Activated CD4-positive, alpha-beta T cell treated with anti-CD3 and anti-CD28 coated beads, Interleukin-2, amount 10 ng/mL, durations not matched to agents 24 days and 14 days (primary cell): ENCODE data around the gene CCDC141. TPM values are rescaled to one million over a fixed set of nuclear protein-coding genes. Genes with fewer than 3 reads are reported as not detected.
"Not testable (repeated sequence)": the region's sequence is repeated elsewhere in the genome, so short reads cannot be mapped to it uniquely, and the experiment has no call there.

ENCODE experiments used
- DNase-seq: peaks from one replicate; pipeline ENCODE4 v3.0.0; 2022
- H3K27ac Mint-ChIP-seq: one replicate; pipeline ENCODE4 v1.8.0; 2022; ENCODE audit warnings: mild to moderate bottlenecking, mixed read lengths
- H3K27me3 Mint-ChIP-seq: one replicate; pipeline ENCODE4 v1.8.0; 2022; ENCODE audit warnings: mixed read lengths
- H3K36me3 Mint-ChIP-seq: one replicate; pipeline ENCODE4 v1.8.0; 2022; ENCODE audit warnings: low read depth, mild to moderate bottlenecking, mixed read lengths
- H3K4me1 Mint-ChIP-seq: one replicate; pipeline ENCODE4 v1.8.0; 2021; ENCODE audit warnings: mixed read lengths
- H3K4me3 Mint-ChIP-seq: one replicate; pipeline ENCODE4 v1.8.0; 2022; ENCODE audit warnings: mild to moderate bottlenecking, moderate library complexity, mixed read lengths
- H3K9me3 Mint-ChIP-seq: one replicate; pipeline ENCODE4 v1.8.0; 2021; ENCODE audit warnings: mixed read lengths
- intact Hi-C: fragments of 100-400 bp; cut with micrococcal nuclease; formaldehyde crosslinking; loops from one replicate; pipeline ENCODE4 v1.15.1; 2023
- total RNA-seq: library from RNA; stranded (reverse); gene quantifications from 2 replicates; pipeline ENCODE4 v1.2.3, GENCODE V29; 2022

Gene CCDC141
- total RNA-seq, 1 donor from 2014 or later = 2.5 TPM

DNA sequence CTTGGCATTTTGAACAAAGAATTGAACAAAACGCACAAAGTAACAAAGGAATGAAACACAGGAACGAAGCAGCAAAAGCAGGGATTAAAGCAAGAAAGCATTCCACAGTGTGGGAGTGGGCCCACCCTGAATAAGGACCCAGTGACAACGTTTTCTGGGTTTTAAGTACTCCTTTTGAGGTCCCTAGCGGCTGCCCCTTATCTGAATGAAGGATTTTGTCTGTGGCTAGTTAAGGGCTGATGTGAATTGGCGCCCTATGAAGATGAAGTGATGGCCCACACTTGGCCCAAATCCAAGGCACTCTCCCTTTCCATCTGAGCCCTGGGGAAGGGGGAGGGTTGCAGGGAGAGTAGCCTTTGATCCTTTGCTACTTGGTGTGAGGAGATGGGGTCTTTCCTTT lies 7.8 kb upstream of the CCDC141 start:
- Mint-ChIP-seq H3K4me3 (no peak overlapping the region), H3K4me1 (no peaks in the 10 kb centered on the region), H3K27ac (no peak overlapping the region), H3K9me3 (peaks cover 6% of the 10 kb centered on the region), H3K36me3 (no peaks in the 10 kb centered on the region), H3K27me3 (no peaks in the 10 kb centered on the region)
- intact Hi-C loops = no loop called here
- no peak for DNase-seq

DNA sequence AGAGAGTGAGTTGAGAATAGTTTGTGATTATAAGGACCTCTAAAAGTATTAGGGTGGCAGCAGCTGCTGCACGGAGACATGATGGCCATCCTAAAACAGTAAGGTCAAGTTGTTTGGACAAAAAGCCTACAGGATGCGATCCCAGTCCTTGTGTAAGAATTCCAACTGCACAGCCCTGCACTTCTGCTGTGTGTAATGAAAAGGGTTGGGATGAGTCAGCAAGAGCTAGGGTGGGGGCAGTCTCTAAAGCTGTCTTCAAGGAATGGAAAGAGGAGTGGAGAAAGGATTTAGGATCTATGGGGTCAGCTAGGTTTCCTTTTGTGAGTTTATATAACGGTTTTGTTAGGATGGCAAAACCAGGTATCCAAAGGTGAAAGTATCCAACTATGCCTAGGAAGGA lies 3.6 kb upstream of the CCDC141 start:
- H3K27ac Mint-ChIP-seq, DNase-seq, H3K9me3 Mint-ChIP-seq, intact Hi-C loops, H3K36me3 Mint-ChIP-seq, H3K4me3 Mint-ChIP-seq, H3K27me3 Mint-ChIP-seq: not testable (repeated sequence)
- peaks cover 15% of the 10 kb centered on the region for H3K4me1 Mint-ChIP-seq

DNA sequence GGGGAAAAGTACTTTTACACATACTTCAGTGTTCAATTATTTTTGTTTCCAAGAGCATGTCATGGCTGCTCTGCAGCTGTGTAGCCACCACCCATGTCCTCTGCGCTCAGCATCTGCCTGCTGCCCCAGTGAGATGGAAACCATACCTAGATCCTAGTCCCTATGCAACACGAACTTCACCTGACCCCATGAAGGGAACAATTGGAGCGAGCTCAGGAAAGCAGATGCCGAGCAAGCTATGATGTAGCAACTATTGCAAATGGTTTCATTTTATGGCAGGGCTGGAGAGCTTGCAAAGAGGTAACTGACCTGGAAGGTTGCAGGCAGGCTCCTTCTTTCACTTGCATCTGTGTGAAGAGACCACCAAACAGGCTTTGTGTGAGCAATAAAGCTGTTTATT lies 1.3 kb upstream of the CCDC141 start:
- H3K27ac Mint-ChIP-seq = no peak overlapping the region
- no peaks in the 10 kb centered on the region for H3K9me3 Mint-ChIP-seq
- H3K27me3 Mint-ChIP-seq = no peaks in the 10 kb centered on the region
- peaks cover 26% of the 10 kb centered on the region for H3K4me1 Mint-ChIP-seq
- DNase-seq = no peak
- intact Hi-C loops = no loop called here
- peaks cover 7% of the 10 kb centered on the region for H3K36me3 Mint-ChIP-seq
- H3K4me3 Mint-ChIP-seq = no peak overlapping the region

DNA sequence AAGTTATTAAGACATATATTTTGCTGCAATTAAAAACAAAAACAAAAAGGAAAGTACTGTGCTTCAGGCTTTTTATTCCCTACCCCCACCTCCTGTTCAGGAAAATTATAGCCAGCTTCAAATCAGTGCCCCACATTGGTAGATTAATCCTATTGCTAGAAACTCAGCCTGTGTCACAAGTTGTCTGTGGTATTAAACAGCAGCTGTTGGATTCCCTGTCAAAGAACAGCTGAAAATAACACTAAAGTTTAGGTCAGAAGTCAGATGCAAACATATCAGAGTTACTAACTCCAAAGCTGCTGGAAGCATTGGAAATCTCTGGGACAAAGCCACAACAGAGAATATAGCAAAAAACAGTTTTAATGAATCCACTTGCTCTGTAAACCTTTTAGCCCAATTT lies 818 bp upstream of the CCDC141 start:
- H3K27ac Mint-ChIP-seq = no peak overlapping the region
- H3K27me3 Mint-ChIP-seq = no peaks in the 10 kb centered on the region
- H3K4me1 Mint-ChIP-seq = peaks cover 30% of the 10 kb centered on the region
- no peak for DNase-seq
- intact Hi-C loops = no loop called here
- peak overlapping the region; percentile 26 for H3K4me3 Mint-ChIP-seq
- H3K36me3 Mint-ChIP-seq = peaks cover 9% of the 10 kb centered on the region
- H3K9me3 Mint-ChIP-seq = no peaks in the 10 kb centered on the region

DNA sequence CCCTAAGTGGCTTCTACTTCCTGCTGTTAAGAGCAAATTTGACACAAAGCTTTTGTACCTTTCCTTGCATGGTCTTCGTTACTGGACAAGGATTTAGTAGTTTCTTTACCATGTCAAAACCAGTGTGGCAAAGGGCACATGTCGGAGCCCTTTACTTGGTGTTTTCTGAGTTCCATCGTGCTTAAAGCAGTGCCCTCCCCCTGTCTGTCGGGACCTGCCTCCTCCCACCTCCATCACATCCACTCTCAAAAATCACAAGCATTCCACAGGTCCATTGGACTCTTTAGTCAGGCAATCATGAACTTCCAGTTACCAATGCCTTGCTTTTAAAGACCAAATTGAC lies 763 bp downstream of the CCDC141 start:
- Mint-ChIP-seq H3K9me3 (peaks cover 4% of the 10 kb centered on the region), H3K4me3 (peak overlapping the region; percentile 87), H3K4me1 (peaks cover 39% of the 10 kb centered on the region), H3K27ac (peak overlapping the region; percentile 79), H3K36me3 (peaks cover 16% of the 10 kb centered on the region), H3K27me3 (no peaks in the 10 kb centered on the region)
- DNase-seq = peak; percentile 73
- intact Hi-C loops = loop anchor here (1.0 kb wide), 1 partner anchor 17 kb away; no protein-coding TSS in a partner anchor

DNA sequence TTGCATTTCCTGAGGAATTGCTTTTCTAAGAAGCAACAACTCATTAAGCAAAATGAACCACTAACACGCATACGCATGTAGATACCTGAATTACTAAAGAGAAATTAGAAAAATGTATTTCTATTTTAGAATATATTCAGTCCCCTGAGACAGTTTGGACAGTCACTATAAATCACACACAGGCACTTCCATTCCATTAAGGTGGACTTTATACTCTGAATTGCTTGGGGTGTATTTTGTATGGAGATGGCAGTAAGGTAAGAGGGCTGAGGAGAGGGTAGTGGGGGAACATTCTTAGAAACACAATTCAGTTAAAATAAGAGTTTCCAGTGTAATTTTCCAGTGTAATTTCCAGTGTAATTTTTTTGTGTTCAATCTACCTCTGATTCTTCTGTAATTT lies 1.8 kb downstream of the CCDC141 start:
- H3K4me1 Mint-ChIP-seq = peaks cover 40% of the 10 kb centered on the region
- peak overlapping the region; percentile 87 for H3K4me3 Mint-ChIP-seq
- no peak for DNase-seq
- H3K27ac Mint-ChIP-seq = no peak overlapping the region
- H3K9me3 Mint-ChIP-seq = peaks cover 8% of the 10 kb centered on the region
- H3K36me3 Mint-ChIP-seq = peaks cover 22% of the 10 kb centered on the region
- intact Hi-C loops = no loop called here
- no peaks in the 10 kb centered on the region for H3K27me3 Mint-ChIP-seq

DNA sequence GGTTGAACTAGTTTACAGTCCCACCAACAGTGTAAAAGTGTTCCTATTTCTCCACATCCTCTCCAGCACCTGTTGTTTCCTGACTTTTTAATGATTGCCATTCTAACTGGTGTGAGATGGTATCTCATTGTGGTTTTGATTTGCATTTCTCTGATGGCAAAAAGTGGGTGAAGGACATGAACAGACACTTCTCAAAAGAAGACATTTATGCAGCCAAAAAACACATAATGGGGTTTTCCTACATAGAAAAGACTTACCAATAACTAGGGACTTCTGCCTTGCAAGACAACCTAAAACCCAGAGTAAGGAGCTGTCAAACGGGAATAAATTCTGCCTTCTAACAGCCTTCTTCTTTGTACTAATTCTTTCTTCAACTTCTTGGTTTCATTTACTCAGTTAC lies 4.3 kb downstream of the CCDC141 start:
- H3K27me3 Mint-ChIP-seq, H3K9me3 Mint-ChIP-seq, H3K4me3 Mint-ChIP-seq, intact Hi-C loops, DNase-seq, H3K27ac Mint-ChIP-seq: not testable (repeated sequence)
- peaks cover 28% of the 10 kb centered on the region for H3K36me3 Mint-ChIP-seq
- peaks cover 38% of the 10 kb centered on the region for H3K4me1 Mint-ChIP-seq

DNA sequence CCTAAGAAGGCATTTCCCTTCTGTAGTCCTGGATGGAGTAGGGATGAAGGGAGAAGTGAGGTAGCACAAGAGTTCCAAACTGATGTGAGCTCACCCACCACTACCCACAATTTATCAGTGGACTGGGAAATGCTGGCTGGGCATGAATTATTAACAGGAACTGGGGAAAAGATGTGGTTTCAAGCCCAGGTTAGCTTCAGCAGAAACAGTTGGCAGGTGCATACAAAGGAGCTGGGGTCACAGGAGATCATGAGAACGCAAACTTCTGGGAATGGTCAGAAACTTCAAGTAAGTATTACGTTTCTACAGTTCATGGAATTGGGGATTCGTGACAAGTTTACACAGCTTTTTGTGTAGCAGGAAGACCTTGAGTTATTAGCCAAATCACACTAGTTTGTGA lies 5.4 kb downstream of the CCDC141 start:
- Mint-ChIP-seq H3K4me3 (no peak overlapping the region), H3K4me1 (peaks cover 29% of the 10 kb centered on the region), H3K36me3 (peaks cover 31% of the 10 kb centered on the region), H3K9me3 (peaks cover 8% of the 10 kb centered on the region), H3K27me3 (no peaks in the 10 kb centered on the region), H3K27ac (no peak overlapping the region)
- intact Hi-C loops = no loop called here
- no peak for DNase-seq

DNA sequence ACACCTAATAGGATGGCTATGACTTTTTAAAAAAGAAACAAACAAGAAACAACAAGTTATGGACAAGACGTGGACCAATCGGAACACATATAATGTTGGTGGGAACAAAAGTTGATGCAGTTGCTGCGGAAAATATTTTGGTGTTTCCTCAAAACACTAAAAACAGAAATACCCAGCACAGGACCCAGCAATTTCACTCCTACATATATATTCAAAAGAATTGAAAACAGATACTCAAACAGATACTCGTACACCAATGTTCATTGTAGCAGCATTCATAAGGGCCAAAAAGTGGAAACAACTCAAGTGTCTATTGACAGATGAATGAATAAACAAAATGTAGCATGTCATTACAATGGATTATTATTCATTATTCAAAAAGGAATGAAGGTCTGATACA lies 12.1 kb downstream of the CCDC141 start:
- intact Hi-C loops = no loop called here
- H3K4me3 Mint-ChIP-seq = no peak overlapping the region
- peaks cover 18% of the 10 kb centered on the region for H3K36me3 Mint-ChIP-seq
- H3K4me1 Mint-ChIP-seq = peaks cover 17% of the 10 kb centered on the region
- peaks cover 14% of the 10 kb centered on the region for H3K9me3 Mint-ChIP-seq
- H3K27me3 Mint-ChIP-seq = no peaks in the 10 kb centered on the region
- DNase-seq = no peak
- H3K27ac Mint-ChIP-seq = peak overlapping the region; percentile 49

DNA sequence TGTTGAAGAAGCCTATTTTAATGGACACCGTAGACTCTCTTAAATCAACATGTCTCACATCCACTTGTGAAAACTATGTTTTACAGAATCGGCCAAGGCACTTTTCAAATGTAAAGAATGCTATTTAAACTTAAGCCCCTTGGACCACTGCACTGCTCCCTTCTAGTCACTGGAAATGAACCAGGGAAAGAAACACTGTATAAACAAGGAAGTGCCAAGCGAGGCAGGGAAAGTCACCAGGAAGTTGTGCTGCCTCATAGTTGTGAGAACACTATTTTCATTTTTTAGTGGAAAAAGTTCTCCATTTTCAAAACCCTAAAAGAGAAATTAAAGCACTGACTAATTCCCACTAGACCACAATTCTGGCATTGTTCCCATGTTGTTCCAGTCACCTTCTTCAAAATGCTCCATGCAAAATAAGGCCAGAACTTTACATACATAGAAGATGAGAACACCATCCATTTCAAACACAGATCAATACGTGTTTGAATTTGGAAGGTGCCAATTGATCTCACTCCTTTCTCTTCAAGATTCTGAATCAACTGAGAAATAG lies 13.5 kb downstream of the CCDC141 start:
- Mint-ChIP-seq H3K36me3 (peaks cover 12% of the 10 kb centered on the region), H3K9me3 (peaks cover 14% of the 10 kb centered on the region), H3K27me3 (no peaks in the 10 kb centered on the region), H3K4me3 (no peak overlapping the region), H3K27ac (peak overlapping the region; percentile 18), H3K4me1 (peaks cover 28% of the 10 kb centered on the region)
- intact Hi-C loops = no loop called here
- DNase-seq = no peak

DNA sequence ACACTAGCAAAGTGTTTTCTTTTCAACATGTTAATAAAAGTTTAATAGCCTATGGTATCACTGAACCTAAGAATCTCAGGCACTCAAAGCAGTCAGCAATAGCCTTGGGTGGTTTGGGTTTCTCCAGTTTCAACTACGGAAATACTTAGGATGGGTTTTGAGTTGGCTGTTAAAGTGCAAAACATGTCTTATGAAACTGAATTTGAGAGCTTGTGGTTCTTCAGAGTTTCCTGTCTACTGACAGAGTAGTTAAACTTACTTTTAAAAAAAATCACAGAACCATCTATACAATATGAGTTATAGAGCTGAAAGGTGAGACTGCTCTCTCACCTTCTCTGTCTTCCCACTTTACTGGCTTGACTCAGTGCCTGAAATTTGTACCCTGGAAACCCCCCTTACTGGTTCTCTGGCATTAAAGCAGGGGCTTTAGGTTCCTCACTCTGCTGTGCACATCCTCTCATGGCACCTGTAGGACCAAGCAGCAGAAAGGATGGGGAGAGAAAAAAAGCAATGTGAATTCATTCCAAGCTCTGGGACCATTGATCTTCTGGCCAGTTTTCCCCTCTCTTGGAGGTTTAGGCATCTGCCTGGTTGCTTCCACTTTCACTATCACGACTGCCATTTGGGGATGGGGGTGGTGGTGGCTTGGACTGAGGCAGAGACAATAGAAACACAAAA lies 18.1 kb downstream of the CCDC141 start:
- Mint-ChIP-seq H3K27me3 (no peaks in the 10 kb centered on the region), H3K9me3 (peaks cover 31% of the 10 kb centered on the region), H3K4me1 (peaks cover 24% of the 10 kb centered on the region)

DNA sequence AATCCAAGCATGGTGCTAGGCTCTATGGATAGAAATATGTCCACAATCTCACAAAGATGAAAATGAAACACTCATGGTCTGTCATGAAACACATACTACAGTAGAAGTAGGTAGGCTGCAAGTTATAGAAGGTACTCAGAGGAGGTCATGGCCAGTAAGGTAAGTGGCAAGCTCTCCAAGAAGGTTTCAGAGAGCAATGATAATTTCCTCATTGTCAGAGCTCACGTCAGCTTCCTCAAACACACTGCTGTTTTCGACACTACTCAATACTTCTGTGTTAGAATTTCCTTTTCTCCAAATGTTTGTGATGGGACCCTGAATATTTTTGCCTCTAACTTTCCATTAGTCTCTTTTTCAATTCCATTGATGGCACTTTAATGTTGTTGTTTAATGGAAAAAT lies 25.5 kb downstream of the CCDC141 start:
- intact Hi-C loops = no loop called here

More for the DNA sequence above, 18.1 kb downstream of the CCDC141 start:
- peak; percentile 82 for DNase-seq
- Mint-ChIP-seq H3K4me3 (peak overlapping the region; percentile 85), H3K36me3 (peaks cover 25% of the 10 kb centered on the region), H3K27ac (peak overlapping the region; percentile 97)
- intact Hi-C loops = loop anchor here (1.0 to 5.0 kb wide), 7 partner anchors 17 to 500 kb away; no protein-coding TSS in a partner anchor

DNA sequence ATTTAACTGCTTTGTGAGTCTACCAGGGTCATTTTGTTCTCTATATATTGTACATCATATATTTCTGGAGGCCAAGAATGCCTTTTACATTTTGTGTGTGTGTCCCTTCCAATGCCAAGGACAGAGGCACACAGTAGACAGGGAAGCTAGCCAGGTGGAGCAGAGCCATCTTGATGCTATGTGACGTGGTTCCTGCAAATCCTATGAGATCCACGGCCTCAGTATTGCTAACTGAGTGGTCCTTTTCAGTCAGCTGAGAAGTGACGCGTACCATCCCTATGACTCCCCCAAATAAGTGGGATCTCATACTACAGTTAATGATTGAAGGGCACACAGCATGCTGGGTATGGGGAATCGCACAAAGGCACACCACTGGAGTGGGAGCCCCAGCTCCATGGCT lies 27.3 kb downstream of the CCDC141 start:
- DNase-seq = no peak
- H3K27me3 Mint-ChIP-seq = no peaks in the 10 kb centered on the region
- H3K36me3 Mint-ChIP-seq = peaks cover 18% of the 10 kb centered on the region
- intact Hi-C loops = no loop called here
- peaks cover 13% of the 10 kb centered on the region for H3K4me1 Mint-ChIP-seq
- no peak overlapping the region for H3K4me3 Mint-ChIP-seq
- H3K27ac Mint-ChIP-seq = no peak overlapping the region
- peaks cover 19% of the 10 kb centered on the region for H3K9me3 Mint-ChIP-seq

More for the DNA sequence above, 25.5 kb downstream of the CCDC141 start:
- Mint-ChIP-seq H3K9me3 (peaks cover 31% of the 10 kb centered on the region), H3K36me3 (peaks cover 30% of the 10 kb centered on the region), H3K4me3 (no peak overlapping the region), H3K27me3 (no peaks in the 10 kb centered on the region), H3K4me1 (peaks cover 13% of the 10 kb centered on the region), H3K27ac (no peak overlapping the region)
- DNase-seq = no peak

DNA sequence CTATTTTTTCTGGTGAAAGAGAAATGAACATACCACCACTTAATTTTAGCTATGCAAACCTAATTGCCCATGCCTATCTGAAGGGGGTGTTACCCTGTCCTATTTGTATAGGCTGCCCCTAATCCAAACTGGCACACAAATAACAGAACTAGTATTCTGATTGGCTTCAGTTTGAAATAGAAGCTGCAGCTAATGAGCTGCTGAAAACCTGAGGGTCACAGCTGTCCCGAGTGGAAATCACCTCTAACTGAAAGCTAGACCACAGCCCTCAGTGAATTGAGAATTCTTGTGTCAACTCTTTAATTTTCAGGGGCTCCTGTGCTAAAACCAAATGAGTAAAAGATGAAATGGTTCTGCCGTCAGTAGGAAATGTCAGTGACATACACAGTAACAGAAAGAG lies 28.7 kb downstream of the CCDC141 start:
- Mint-ChIP-seq H3K27me3 (no peaks in the 10 kb centered on the region), H3K36me3 (peaks cover 7% of the 10 kb centered on the region), H3K27ac (no peak overlapping the region), H3K4me1 (peaks cover 13% of the 10 kb centered on the region), H3K4me3 (no peak overlapping the region), H3K9me3 (peaks cover 9% of the 10 kb centered on the region)
- intact Hi-C loops = loop anchor here (2.0 kb wide), 1 partner anchor 130 kb away; no protein-coding TSS in a partner anchor
- DNase-seq = no peak
